DLD1 (cell line): ENCODE measurements around the gene POLDIP3.
"Not testable (repeated sequence)": the region's sequence is repeated elsewhere in the genome, so short reads cannot be mapped to it uniquely, and the experiment has no call there.

Experiments
- in situ Hi-C: cut with HindIII; loops from 2 replicates; pipeline ENCODE4 v1.10.0; 2017; ENCODE audit warnings: low sequenced_read_pairs

Gene POLDIP3

GRCh38 chr22:42621505-42622002, 6.9 kb upstream of the POLDIP3 start:
- in situ Hi-C loops: no loop called here

- in situ Hi-C loops: no loop called here
Observed at GRCh38 chr22:42620084-42620483, 5.4 kb upstream of the POLDIP3 start.

- in situ Hi-C loops: no loop called here
Observed at GRCh38 chr22:42619261-42620063, 4.8 kb upstream of the POLDIP3 start.

- in situ Hi-C loops: no loop called here
Observed at GRCh38 chr22:42617155-42617983, 2.7 kb upstream of the POLDIP3 start.

GRCh38 chr22:42615860-42616175, 1.1 kb upstream of the POLDIP3 start:
- in situ Hi-C loops: not testable (repeated sequence)

GRCh38 chr22:42615092-42615859, 593 bp upstream of the POLDIP3 start:
- in situ Hi-C loops: no loop called here

- in situ Hi-C loops: no loop called here
Observed at GRCh38 chr22:42613872-42614301, 796 bp downstream of the POLDIP3 start.

GRCh38 chr22:42612336-42612735, 2.3 kb downstream of the POLDIP3 start:
- in situ Hi-C loops: no loop called here

- in situ Hi-C loops: no loop called here
Observed at GRCh38 chr22:42611051-42611450, 3.6 kb downstream of the POLDIP3 start.

GRCh38 chr22:42610186-42610585, 4.5 kb downstream of the POLDIP3 start:
- in situ Hi-C loops: no loop called here

- in situ Hi-C loops: no loop called here
Observed at GRCh38 chr22:42608823-42609361, 5.8 kb downstream of the POLDIP3 start.

- in situ Hi-C loops: no loop called here
Observed at GRCh38 chr22:42608136-42608822, 6.4 kb downstream of the POLDIP3 start.

- in situ Hi-C loops: not testable (repeated sequence)
Observed at GRCh38 chr22:42607641-42608040, 7.0 kb downstream of the POLDIP3 start.

- in situ Hi-C loops: no loop called here
Observed at GRCh38 chr22:42604403-42604802, 10.3 kb downstream of the POLDIP3 start.

- in situ Hi-C loops: no loop called here
Observed at GRCh38 chr22:42603427-42603826, 11.3 kb downstream of the POLDIP3 start.

GRCh38 chr22:42602470-42602869, 12.2 kb downstream of the POLDIP3 start:
- in situ Hi-C loops: no loop called here

GRCh38 chr22:42601879-42602465, 12.7 kb downstream of the POLDIP3 start:
- in situ Hi-C loops: no loop called here

GRCh38 chr22:42596863-42597530, 17.7 kb downstream of the POLDIP3 start:
- in situ Hi-C loops: no loop called here

GRCh38 chr22:42596336-42596735, 18.3 kb downstream of the POLDIP3 start:
- in situ Hi-C loops: no loop called here
